Glutamatergic neuron (in vitro differentiated cells): ENCODE data around the gene MAD2L2. TPM values are rescaled to one million over a fixed set of nuclear protein-coding genes. Genes with fewer than 3 reads are reported as not detected.
A peak's percentile ranks its signal among the peaks of the same experiment; 100 is the strongest.

Source experiments
- DNase-seq: peaks from one replicate; pipeline ENCODE4 v3.0.0; 2022
- H3K27ac Mint-ChIP-seq: one replicate; pipeline ENCODE4 v1.8.0; 2020; ENCODE audit warnings: mild to moderate bottlenecking, mixed read lengths, inconsistent platforms; ENCODE audit not compliant: unreplicated experiment
- H3K27me3 Mint-ChIP-seq: one replicate; pipeline ENCODE4 v1.8.0; 2020; ENCODE audit warnings: mild to moderate bottlenecking, moderate library complexity, mixed read lengths, inconsistent platforms; ENCODE audit not compliant: unreplicated experiment
- H3K36me3 Mint-ChIP-seq: one replicate; pipeline ENCODE4 v1.8.0; 2020; ENCODE audit warnings: mild to moderate bottlenecking, mixed read lengths, inconsistent platforms; ENCODE audit not compliant: unreplicated experiment
- H3K4me1 Mint-ChIP-seq: one replicate; pipeline ENCODE4 v1.8.0; 2020; ENCODE audit warnings: mild to moderate bottlenecking, low read depth, mixed read lengths, inconsistent platforms; ENCODE audit not compliant: unreplicated experiment
- H3K4me3 Mint-ChIP-seq: one replicate; pipeline ENCODE4 v1.8.0; 2020; ENCODE audit warnings: mild to moderate bottlenecking, mixed read lengths, inconsistent platforms; ENCODE audit not compliant: unreplicated experiment
- H3K9me3 Mint-ChIP-seq: one replicate; pipeline ENCODE4 v1.8.0; 2020; ENCODE audit warnings: mild to moderate bottlenecking, moderate library complexity, mixed read lengths, inconsistent platforms; ENCODE audit not compliant: unreplicated experiment
- CTCF ChIP-seq: fragments of 200-600 bp; sonication (generic); IDR thresholded peaks from one replicate; pipeline ENCODE4 v1.5.0; 2021; ENCODE audit not compliant: partially characterized antibody, unreplicated experiment
- total RNA-seq: library from RNA; stranded (reverse); fragmentation: NEBNext Ultra II Directional; extraction: Animal tissue kit (Norgen Biotek cat#: 25700); gene quantifications from one replicate; pipeline ENCODE4 v1.2.1, GENCODE V29; 2021; ENCODE audit not compliant: unreplicated experiment

Gene MAD2L2
- total RNA-seq, 1 donor from 2014 or later, result 90.2 TPM

- Mint-ChIP-seq H3K4me3 (no peak overlapping the region), H3K27me3 (peaks cover 9% of the 10 kb centered on the region)
These were observed 16.4 kb upstream of the MAD2L2 start for GRCh38 chr1:11697188-11697892.

GRCh38 chr1:11695861-11696260 is 14.9 kb upstream of the MAD2L2 start:
- H3K4me1 Mint-ChIP-seq, result peaks cover 28% of the 10 kb centered on the region
- H3K27me3 Mint-ChIP-seq, result peaks cover 12% of the 10 kb centered on the region
- TF ChIP-seq CTCF, result no peak
- DNase-seq, result no peak
- H3K36me3 Mint-ChIP-seq, result no peaks in the 10 kb centered on the region
- H3K9me3 Mint-ChIP-seq, result peaks cover 5% of the 10 kb centered on the region
- peak overlapping the region; percentile 42 for H3K4me3 Mint-ChIP-seq
- H3K27ac Mint-ChIP-seq, result no peak overlapping the region

More at GRCh38 chr1:11697188-11697892, 16.4 kb upstream of the MAD2L2 start:
- Mint-ChIP-seq H3K9me3 (peaks cover 2% of the 10 kb centered on the region), H3K36me3 (no peaks in the 10 kb centered on the region), H3K4me1 (peaks cover 33% of the 10 kb centered on the region), H3K27ac (peak overlapping the region; percentile 57)
- no peak for DNase-seq
- TF ChIP-seq CTCF, result no peak

GRCh38 chr1:11693917-11694316 is 13.0 kb upstream of the MAD2L2 start:
- Mint-ChIP-seq H3K27me3 (peaks cover 22% of the 10 kb centered on the region), H3K27ac (peak overlapping the region; percentile 75), H3K4me1 (peaks cover 31% of the 10 kb centered on the region), H3K9me3 (peaks cover 19% of the 10 kb centered on the region), H3K36me3 (no peaks in the 10 kb centered on the region), H3K4me3 (peak overlapping the region; percentile 89)
- TF ChIP-seq CTCF, result no peak
- DNase-seq, result no peak

GRCh38 chr1:11693024-11693590 is 12.2 kb upstream of the MAD2L2 start:
- H3K36me3 Mint-ChIP-seq, result no peaks in the 10 kb centered on the region
- H3K27me3 Mint-ChIP-seq, result peaks cover 22% of the 10 kb centered on the region
- DNase-seq, result no peak
- no peak for TF ChIP-seq CTCF
- H3K4me1 Mint-ChIP-seq, result peaks cover 24% of the 10 kb centered on the region
- peaks cover 19% of the 10 kb centered on the region for H3K9me3 Mint-ChIP-seq
- peak overlapping the region; percentile 75 for H3K27ac Mint-ChIP-seq
- peak overlapping the region; percentile 89 for H3K4me3 Mint-ChIP-seq
